ENCODE data around the gene ZNF143. TPM values are rescaled to one million over a fixed set of nuclear protein-coding genes. Genes with fewer than 3 reads are reported as not detected.

The ZNF143 gene
- total and polyA plus RNA-seq, 2 of the 4 experiments (the other 2 are of a cell fraction) = 23.8 to 49.6 TPM

DNA sequence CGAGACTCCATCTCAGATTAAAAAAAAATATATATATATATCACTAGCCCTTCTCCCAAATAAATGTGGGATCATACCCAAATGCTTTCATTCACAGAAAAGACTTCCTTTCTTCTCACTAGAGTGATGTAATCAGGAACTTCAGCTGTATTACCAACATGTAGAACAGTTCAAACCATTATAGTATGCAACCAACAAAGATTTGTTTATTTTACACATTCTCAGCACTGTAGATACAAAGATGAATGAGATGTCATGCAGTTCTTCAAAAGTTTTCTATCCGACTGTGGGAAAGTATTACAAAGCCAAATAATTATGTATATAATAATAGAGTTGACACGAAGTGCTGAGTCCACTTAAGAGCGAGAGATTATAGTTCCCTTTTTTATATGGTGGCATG is 22.2 kb upstream of the ZNF143 start:
- no TSS peak for BruUV-seq (replicated peaks)
- in situ Hi-C loops (cut with MboI; ENCODE audit: low sequenced_read_pairs) = no loop called here
- dilution Hi-C loops (cut with HindIII; ENCODE audit: low sequenced_read_pairs, unreplicated experiment) = no loop called here
- TF ChIP-seq RAD21 (IDR thresholded peaks at IDR 0.05; ENCODE audit: low read length) (no peak), CEBPB (IDR thresholded peaks at IDR 0.05; ENCODE audit: low read depth, low read length) (no peak), NFE2L2 (IDR thresholded peaks at IDR 0.05; ENCODE audit: low read depth, low read length) (no peak), RCOR1 (IDR thresholded peaks at IDR 0.05; ENCODE audit: insufficient replicate concordance, low read length) (no peak), FOS (IDR thresholded peaks at IDR 0.05; ENCODE audit: low read depth, low read length) (no peak), BHLHE40 (IDR thresholded peaks at IDR 0.05; ENCODE audit: low read depth, low read length) (no peak), CHD1 (IDR thresholded peaks at IDR 0.05; ENCODE audit: low read depth, low read length) (no peak), MAZ (IDR thresholded peaks at IDR 0.05; ENCODE audit: borderline replicate concordance, low read depth, low read length) (no peak), SMC3 (IDR thresholded peaks at IDR 0.05; ENCODE audit: low read depth, low read length) (no peak), MAFK (IDR thresholded peaks at IDR 0.05; ENCODE audit: low read depth, low read length) (no peak), CTCF (conservative IDR thresholded peaks at IDR 0.05; ENCODE audit: low read depth, low read length) (no peak), POLR2A (IDR thresholded peaks at IDR 0.05; ENCODE audit: low read depth, low read length) (no peak), MXI1 (IDR thresholded peaks at IDR 0.05; ENCODE audit: borderline replicate concordance, low read depth, low read length) (no peak), RFX5 (IDR thresholded peaks at IDR 0.05; ENCODE audit: low read depth, low read length) (no peak)
- TF ChIP-seq, protein P1, sequence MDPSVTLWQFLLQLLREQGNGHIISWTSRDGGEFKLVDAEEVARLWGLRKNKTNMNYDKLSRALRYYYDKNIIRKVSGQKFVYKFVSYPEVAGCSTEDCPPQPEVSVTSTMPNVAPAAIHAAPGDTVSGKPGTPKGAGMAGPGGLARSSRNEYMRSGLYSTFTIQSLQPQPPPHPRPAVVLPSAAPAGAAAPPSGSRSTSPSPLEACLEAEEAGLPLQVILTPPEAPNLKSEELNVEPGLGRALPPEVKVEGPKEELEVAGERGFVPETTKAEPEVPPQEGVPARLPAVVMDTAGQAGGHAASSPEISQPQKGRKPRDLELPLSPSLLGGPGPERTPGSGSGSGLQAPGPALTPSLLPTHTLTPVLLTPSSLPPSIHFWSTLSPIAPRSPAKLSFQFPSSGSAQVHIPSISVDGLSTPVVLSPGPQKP (IDR thresholded peaks at IDR 0.05; ENCODE audit: borderline replicate concordance, low read depth, low read length) = no peak
- Histone ChIP-seq H4K8ac (ENCODE audit: low read depth in 2 of 2, low read length in 2 of 2) (no peak overlapping the region), H3K18ac (ENCODE audit: low read depth, low read length) (no peak overlapping the region), H2AK9ac (replicated peaks; ENCODE audit: low read depth, low read length, poor library complexity) (no peak overlapping the region), H3K79me1 (ENCODE audit: low read depth in 1 of 2, low read length in 2 of 2) (peaks cover 6 to 23% of the 10 kb centered on the region in 2 experiments), H4K5ac (ENCODE audit: low read depth, low read length) (no peak overlapping the region), H4K91ac (ENCODE audit: insufficient read depth, low read depth, low read length) (no peak overlapping the region), H2BK5ac (ENCODE audit: low read depth, low read length, poor library complexity, severe bottlenecking) (no peak overlapping the region), H2BK20ac (ENCODE audit: low read depth, low read length) (no peak overlapping the region), H3K9me1 (ENCODE audit: insufficient read depth, low read length) (no peaks in the 10 kb centered on the region), H3K27me3 (ENCODE audit: control insufficient read depth, insufficient read depth, low read length) (no peaks in the 10 kb centered on the region), H2AK5ac (ENCODE audit: low read depth, low read length) (no peak overlapping the region), H3K36me3 (ENCODE audit: control insufficient read depth, insufficient read depth, low read length) (peaks cover 49% of the 10 kb centered on the region), H3K56ac (ENCODE audit: extremely low read depth, insufficient read depth, low read length) (no peak overlapping the region), H3K9ac (ENCODE audit: low read depth, low read length) (no peak overlapping the region), H2AFZ (replicated peaks; ENCODE audit: low read length, poor library complexity) (no peak overlapping the region), H3K9me3 (ENCODE audit: control insufficient read depth, insufficient read depth, low read length) (no peaks in the 10 kb centered on the region), H2BK15ac (ENCODE audit: low read depth, low read length) (no peak overlapping the region), H4K20me1 (ENCODE audit: insufficient read depth, low read length) (no peaks in the 10 kb centered on the region), H3K23ac (ENCODE audit: low read depth, low read length) (no peak overlapping the region), H3K14ac (replicated peaks; ENCODE audit: low read depth, low read length) (no peak overlapping the region), H3K4ac (ENCODE audit: low read depth, low read length) (no peak overlapping the region), H3K4me1 (ENCODE audit: control insufficient read depth, insufficient read depth, low read length) (no peaks in the 10 kb centered on the region), H2BK120ac (ENCODE audit: low read depth, low read length) (no peak overlapping the region), H3K27ac (ENCODE audit: insufficient read depth, low read length) (no peak overlapping the region), H3K4me2 (ENCODE audit: low read depth, low read length) (no peak overlapping the region), H3K4me3 (ENCODE audit: insufficient read depth, low read depth, low read length) (no peak overlapping the region)
- ChIA-PET POLR2A (ENCODE audit: unreplicated experiment) (no interaction called here), CTCF (no interaction called here)
- DNase-seq (peak; percentile 4), ATAC-seq (ENCODE audit: low read depth) (no peak)
- intact Hi-C loops (cut with micrococcal nuclease) = no loop called here
- 100% methylated on average over 1 of the region's 4 CpGs; no CpG with 5 or more reads in 1 of the 2 experiments for WGBS, 2 experiments (ENCODE audit: extremely low coverage in 2 of 2, insufficient read length in 1 of 2)
